Keratinocyte (primary cell): ENCODE results near the gene LIG4. TPM values are rescaled to one million over a fixed set of nuclear protein-coding genes. Genes with fewer than 3 reads are reported as not detected.

Source experiments
- DNase-seq: peaks from one replicate; pipeline ENCODE4 v3.0.0-alpha.2; 2011; ENCODE audit warnings: low read depth, missing footprints, low spot score
- FAIRE-seq: peaks from 2 replicates; lab custom pipeline; 2011; peaks lifted over from hg19 to GRCh38; lab: Jason Lieb, UNC
- H2AFZ ChIP-seq: 2 replicates; pipeline ENCODE4 v1.6.0; 2012; ENCODE audit warnings: low read length, control low read depth, inconsistent platforms; ENCODE audit not compliant: control insufficient read depth
- H3K27ac ChIP-seq: 2 replicates; pipeline ENCODE4 v1.5.1; 2011; ENCODE audit warnings: low read length; ENCODE audit not compliant: control insufficient read depth, insufficient read depth
- H3K27me3 ChIP-seq: 3 replicates; pipeline ENCODE4 v1.6.0; 2011; ENCODE audit warnings: low read length; ENCODE audit not compliant: control insufficient read depth, insufficient read depth; ENCODE audit errors: extremely low read depth
- H3K36me3 ChIP-seq, 2 experiments: 2 replicates in 1 of 2; 3 replicates in 1 of 2; pipeline ENCODE4 v1.5.1; 2011; ENCODE audit warnings: low read length in 2 of 2, mild to moderate bottlenecking in 1 of 2; ENCODE audit not compliant: control insufficient read depth in 2 of 2, insufficient read depth in 2 of 2; ENCODE audit errors: extremely low read depth in 1 of 2
- H3K4me1 ChIP-seq: 3 replicates; pipeline ENCODE4 v1.5.1; 2011; ENCODE audit warnings: low read length; ENCODE audit not compliant: control insufficient read depth, insufficient read depth; ENCODE audit errors: extremely low read depth
- H3K4me2 ChIP-seq: 3 replicates; pipeline ENCODE4 v1.6.0; 2011; ENCODE audit warnings: low read depth, low read length; ENCODE audit not compliant: control insufficient read depth, insufficient read depth; ENCODE audit errors: extremely low read depth
- H3K4me3 ChIP-seq, 3 experiments: fragments of 200-600 bp in 1 of 3; sonication (generic) in 1 of 3; 2 replicates in 2 of 3; 3 replicates in 1 of 3; pipeline ENCODE4 v1.5.1; 2011 to 2016; ENCODE audit warnings: low read length in 3 of 3, mild to moderate bottlenecking in 3 of 3, control low read depth in 2 of 3, inconsistent platforms in 1 of 3, low read depth in 1 of 3, mixed read lengths in 1 of 3, mixed run types in 1 of 3, moderate library complexity in 1 of 3; ENCODE audit not compliant: control insufficient read depth in 2 of 3, insufficient read depth in 2 of 3; ENCODE audit errors: extremely low read depth in 1 of 3
- H3K79me2 ChIP-seq: 2 replicates; pipeline ENCODE4 v1.6.0; 2012; ENCODE audit warnings: low read length; ENCODE audit not compliant: control insufficient read depth, insufficient read depth
- H3K9ac ChIP-seq: 3 replicates; pipeline ENCODE4 v1.6.0; 2011; ENCODE audit warnings: low read length; ENCODE audit not compliant: control insufficient read depth, insufficient read depth; ENCODE audit errors: extremely low read depth
- H3K9me1 ChIP-seq: 3 replicates; pipeline ENCODE4 v1.6.0; 2011; ENCODE audit warnings: low read length; ENCODE audit not compliant: control insufficient read depth, insufficient read depth; ENCODE audit errors: extremely low read depth
- H3K9me3 ChIP-seq: 2 replicates; pipeline ENCODE4 v1.5.1; 2012; ENCODE audit warnings: low read depth, low read length; ENCODE audit not compliant: control insufficient read depth
- H4K20me1 ChIP-seq: 3 replicates; pipeline ENCODE4 v1.6.0; 2011; ENCODE audit warnings: low read length; ENCODE audit not compliant: control insufficient read depth, insufficient read depth; ENCODE audit errors: extremely low read depth
- CTCF ChIP-seq, 3 experiments: IDR thresholded peaks in 1 of 3; conservative IDR thresholded peaks in 1 of 3; optimal IDR thresholded peaks in 1 of 3; 2 replicates in 2 of 3; 3 replicates in 1 of 3; pipeline versions ENCODE3 to v1.5.1; 2011; ENCODE audit warnings: low read length in 3 of 3, mild to moderate bottlenecking in 3 of 3, moderate library complexity in 2 of 3, control low read depth in 1 of 3, inconsistent platforms in 1 of 3; ENCODE audit not compliant: insufficient read depth in 2 of 3; ENCODE audit errors: extremely low read depth in 1 of 3
- EZH2 ChIP-seq: IDR thresholded peaks from one replicate; pipeline ENCODE4 v1.6.1; 2012; ENCODE audit warnings: inconsistent platforms, mild to moderate bottlenecking, low read length, moderate library complexity
- dilution Hi-C: fragments of 300-500 bp; cut with MboI; formaldehyde crosslinking; loops from one replicate; pipeline ENCODE4 v1.7.0; 2020; ENCODE audit warnings: low sequenced_read_pairs; ENCODE audit not compliant: extremely low pct_ligation_motif_present
- polyA plus RNA-seq, 5 experiments: library from polyadenylated mRNA; depleted of rRNA in 3 of 5; stranded (reverse) in 3 of 5; stranded (forward) in 1 of 5; unstranded in 1 of 5; fragments of >200 nt; gene quantifications; 1 replicate in 1 of 5; 2 replicates in 3 of 5; 3 replicates in 1 of 5; pipeline versions ENCODE4 v1.2.1 to v1.2.3, GENCODE V29; 2011 to 2012; ENCODE audit warnings: missing spikeins in 2 of 5, low read depth in 1 of 5, low replicate concordance in 1 of 5

LIG4 gene
- polyA plus RNA-seq, 1 donor (not counting 4 experiments of a cell fraction or from before 2014, with no cell fraction given), result 16.8 TPM

- DNase-seq, result no peak
- Histone ChIP-seq H3K79me2 (peaks cover 81% of the 10 kb centered on the region), H3K4me3 (no peak overlapping the region), H2AFZ (no peak overlapping the region), H3K4me2 (no peak overlapping the region), H3K36me3 (peaks cover 0 to 2% of the 10 kb centered on the region in 2 experiments), H3K9me1 (no peaks in the 10 kb centered on the region), H3K27me3 (no peaks in the 10 kb centered on the region), H3K4me1 (no peaks in the 10 kb centered on the region), H4K20me1 (no peaks in the 10 kb centered on the region), H3K27ac (no peak overlapping the region), H3K9me3 (no peaks in the 10 kb centered on the region), H3K9ac (no peak overlapping the region)
- dilution Hi-C loops, result no loop called here
- no peak for TF ChIP-seq EZH2
- TF ChIP-seq CTCF (optimal IDR thresholded peaks at IDR 0.05 in 1 of 3, IDR thresholded peaks at IDR 0.05 in 1 of 3, conservative IDR thresholded peaks at IDR 0.05 in 1 of 3; ENCODE audit: extremely low read depth in 1 of 3, insufficient read depth in 2 of 3, low read length in 3 of 3), result no peak
- FAIRE-seq, result no peak
These were observed 10.8 kb upstream of the LIG4 start for GRCh38 chr13:108226184-108226583.

- Histone ChIP-seq H3K36me3 (peaks cover 0 to 2% of the 10 kb centered on the region in 2 experiments), H3K9ac (no peak overlapping the region), H2AFZ (no peak overlapping the region), H3K27ac (no peak overlapping the region), H3K79me2 (peaks cover 87% of the 10 kb centered on the region), H3K4me1 (no peaks in the 10 kb centered on the region), H3K27me3 (no peaks in the 10 kb centered on the region), H3K9me3 (no peaks in the 10 kb centered on the region), H3K4me3 (no peak overlapping the region), H3K4me2 (no peak overlapping the region), H3K9me1 (no peaks in the 10 kb centered on the region), H4K20me1 (no peaks in the 10 kb centered on the region)
- DNase-seq (no peak), FAIRE-seq (no peak)
- TF ChIP-seq CTCF (optimal IDR thresholded peaks at IDR 0.05 in 1 of 3, IDR thresholded peaks at IDR 0.05 in 1 of 3, conservative IDR thresholded peaks at IDR 0.05 in 1 of 3; ENCODE audit: extremely low read depth in 1 of 3, insufficient read depth in 2 of 3, low read length in 3 of 3) (no peak), EZH2 (no peak)
- dilution Hi-C loops, result no loop called here
These were observed 10.1 kb upstream of the LIG4 start for GRCh38 chr13:108225440-108225839.
